ENCODE measurements around the gene USH2A.

- TF ChIP-seq EP300 (IDR thresholded peaks at IDR 0.05) (no peak), POLR2AphosphoS5 (IDR thresholded peaks at IDR 0.05) (no peak), CTCF (IDR thresholded peaks at IDR 0.05) (no peak), POLR2A (IDR thresholded peaks at IDR 0.05; ENCODE audit: low read depth) (no peak)
These were observed 214.1 kb downstream of the USH2A start for GRCh38 chr1:216209125-216209524.
